HG03460 (cell line): ENCODE data around the gene ISYNA1.

Experiments used
- ATAC-seq: cut with Tn5 transposase; IDR thresholded peaks from one replicate; pipeline ENCODE4 v1.9.1; 2021; ENCODE audit not compliant: unreplicated experiment

The ISYNA1 gene

DNA sequence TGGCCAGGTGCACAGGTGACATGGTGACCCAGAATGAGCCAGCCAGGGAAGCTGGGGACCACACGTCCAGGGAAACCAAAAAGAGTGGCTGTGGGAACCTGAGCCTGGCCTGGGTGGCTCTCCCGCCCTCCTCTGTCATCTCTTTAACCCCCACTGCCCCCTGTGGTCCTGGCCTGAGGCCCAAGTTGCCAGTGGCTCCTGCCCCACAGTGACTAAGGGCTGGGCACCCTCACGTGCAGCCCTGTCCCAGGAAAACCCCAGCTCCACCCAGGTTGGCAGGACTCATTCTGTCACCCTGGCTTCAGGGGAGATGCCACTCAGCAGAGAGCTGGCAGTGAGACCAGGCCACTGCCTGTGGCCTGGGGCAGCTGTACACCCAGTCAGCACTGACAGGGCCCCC is 30.6 kb upstream of the ISYNA1 start:
- no peak for ATAC-seq

DNA sequence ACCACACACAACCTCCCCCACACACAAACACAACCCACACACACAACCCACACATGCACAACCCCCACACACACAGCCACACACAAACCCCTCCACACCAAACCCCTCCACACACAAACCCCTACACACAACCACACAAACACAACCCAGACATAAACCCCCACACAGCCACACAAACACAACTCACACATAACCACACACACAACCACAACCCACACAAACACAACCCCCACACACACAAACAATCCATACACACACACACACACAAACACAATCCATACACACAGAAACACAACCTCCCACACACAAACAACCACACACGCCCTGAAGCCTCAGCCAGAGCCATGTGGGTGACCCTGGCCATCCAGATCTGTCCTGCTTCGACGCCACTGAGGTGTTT is 30.0 kb upstream of the ISYNA1 start:
- no peak for ATAC-seq

DNA sequence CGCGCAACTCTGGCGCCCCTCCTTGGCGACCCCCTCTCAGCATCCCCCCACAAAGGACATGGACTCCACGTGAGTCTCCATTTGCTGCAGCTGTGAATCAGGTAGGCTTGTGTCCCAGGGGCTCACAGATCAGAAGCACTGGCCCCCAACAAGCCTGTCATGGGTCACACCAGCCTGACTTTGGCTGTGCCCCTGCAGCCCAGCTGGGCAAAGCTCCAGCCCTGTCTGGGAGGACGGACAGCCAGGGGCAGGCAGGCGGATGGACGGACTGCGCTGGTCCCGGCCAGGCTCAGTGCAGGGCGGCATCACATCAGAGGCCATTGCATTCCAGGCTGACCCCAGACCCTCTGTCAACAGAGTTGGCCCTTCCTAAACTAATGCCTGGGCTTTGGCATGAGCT is 28.4 kb upstream of the ISYNA1 start:
- no peak for ATAC-seq

DNA sequence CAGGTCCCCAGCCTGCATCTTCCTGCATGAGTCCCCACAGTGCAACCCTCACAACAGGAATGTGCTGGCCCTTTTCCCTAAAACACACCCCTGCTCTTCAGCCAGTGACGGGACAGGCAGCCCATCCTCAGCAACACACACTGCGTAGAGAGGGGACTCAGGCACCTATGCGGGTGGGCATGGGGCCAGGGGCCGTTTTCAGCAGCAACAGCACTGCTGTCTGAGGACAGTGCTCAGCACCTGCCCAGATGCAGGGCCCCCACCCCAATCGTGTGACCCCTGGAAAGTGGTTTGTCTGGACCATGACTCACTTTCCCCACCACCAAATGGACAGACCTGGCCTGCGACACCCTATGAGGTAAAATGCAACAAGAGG is 28.0 kb upstream of the ISYNA1 start:
- no peak for ATAC-seq

DNA sequence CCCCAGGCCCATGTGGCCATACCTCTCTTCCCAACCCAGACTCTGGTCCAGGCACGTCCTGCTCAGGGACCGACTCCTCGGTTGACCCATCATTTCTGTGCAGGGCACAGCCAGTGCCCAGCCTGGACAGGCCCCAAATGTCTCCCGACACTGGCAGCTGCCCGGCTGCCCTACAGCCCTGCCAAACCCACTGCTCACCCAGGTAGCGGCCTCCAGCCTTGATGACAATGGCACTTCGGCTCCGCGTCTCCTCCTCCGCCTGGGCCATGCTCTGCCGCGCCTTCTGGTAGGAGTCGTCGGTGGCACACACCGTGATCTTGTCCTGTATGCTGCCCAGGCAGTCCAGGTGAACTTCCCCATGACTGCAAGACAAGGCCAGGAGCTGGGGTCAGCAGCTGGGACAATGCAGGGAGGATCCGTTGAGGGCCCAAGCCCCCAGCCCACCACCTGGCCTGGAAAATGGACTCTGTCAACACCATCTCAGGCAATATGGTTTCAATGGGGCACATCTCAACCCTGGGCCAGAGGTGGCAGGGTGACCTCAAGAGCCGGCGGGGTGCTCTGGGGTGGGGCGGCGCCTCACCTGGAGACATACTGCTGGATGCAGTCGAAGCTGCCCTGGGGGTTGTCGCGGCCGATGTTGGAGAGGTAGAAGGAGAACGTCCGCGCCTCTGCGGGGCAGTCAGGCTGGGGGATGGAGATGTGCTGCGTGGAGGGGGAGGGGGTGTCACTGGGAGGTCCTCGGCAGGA is 27.5 kb upstream of the ISYNA1 start:
- no peak for ATAC-seq

DNA sequence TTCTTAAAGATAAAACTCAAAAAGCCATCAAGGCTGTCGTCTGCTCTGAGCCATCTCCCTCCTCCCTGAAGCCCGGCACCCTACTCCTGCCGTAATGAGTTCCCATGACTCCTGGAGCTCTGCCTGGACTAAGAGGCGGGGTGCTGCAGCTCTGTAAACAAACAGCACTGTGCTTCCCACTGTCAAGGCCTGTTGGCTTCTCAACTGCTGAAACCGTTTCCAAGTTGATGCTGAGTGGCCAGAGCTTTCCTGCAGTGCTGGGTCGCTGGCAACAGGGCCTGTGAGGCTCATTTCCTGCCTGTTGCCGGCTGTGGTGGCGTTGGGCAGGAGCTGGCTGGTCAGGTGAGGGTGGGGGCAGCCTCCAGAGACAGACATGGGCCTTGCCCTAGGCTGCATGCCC is 26.7 kb upstream of the ISYNA1 start:
- ATAC-seq, result no peak

DNA sequence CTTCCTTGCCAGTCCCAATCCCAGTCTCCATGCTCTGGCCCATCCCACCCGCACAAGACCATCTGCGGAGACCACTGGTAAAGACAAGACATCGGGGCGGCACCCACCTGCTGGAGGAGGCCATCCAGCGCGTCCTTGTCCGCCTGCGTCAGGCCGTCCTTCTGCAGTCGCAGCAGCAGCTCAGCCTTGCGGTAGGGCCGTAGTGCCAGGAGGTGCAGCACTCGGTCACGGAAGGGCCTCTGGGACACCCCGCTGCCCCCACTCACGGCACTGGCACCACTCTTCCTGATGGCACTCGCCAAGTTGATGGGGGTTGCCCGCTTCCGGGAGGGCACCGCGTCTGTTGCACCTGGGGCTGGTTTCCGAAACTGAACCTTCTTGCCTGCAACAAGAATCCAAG is 23.5 kb upstream of the ISYNA1 start:
- ATAC-seq, result no peak

DNA sequence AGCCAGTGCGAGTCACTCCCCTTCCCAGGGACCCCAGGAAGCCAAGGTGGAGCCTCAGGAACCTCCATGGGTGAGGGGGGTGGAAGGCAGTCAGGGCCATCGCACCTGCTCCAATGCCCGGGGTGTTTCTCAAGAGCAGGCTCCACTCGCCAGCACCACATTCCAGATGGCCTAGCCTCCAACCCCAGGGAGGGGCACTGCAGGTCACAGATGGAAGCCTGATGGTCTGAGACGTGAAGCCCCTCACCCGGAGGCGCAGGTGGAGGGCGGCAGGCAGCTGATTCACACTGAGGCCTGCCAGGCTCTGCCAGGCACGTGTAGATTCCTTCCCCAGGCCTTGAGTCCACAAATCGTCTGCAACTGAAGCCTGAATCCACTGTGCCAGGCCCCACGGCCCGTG is 23.0 kb upstream of the ISYNA1 start:
- ATAC-seq, result no peak

DNA sequence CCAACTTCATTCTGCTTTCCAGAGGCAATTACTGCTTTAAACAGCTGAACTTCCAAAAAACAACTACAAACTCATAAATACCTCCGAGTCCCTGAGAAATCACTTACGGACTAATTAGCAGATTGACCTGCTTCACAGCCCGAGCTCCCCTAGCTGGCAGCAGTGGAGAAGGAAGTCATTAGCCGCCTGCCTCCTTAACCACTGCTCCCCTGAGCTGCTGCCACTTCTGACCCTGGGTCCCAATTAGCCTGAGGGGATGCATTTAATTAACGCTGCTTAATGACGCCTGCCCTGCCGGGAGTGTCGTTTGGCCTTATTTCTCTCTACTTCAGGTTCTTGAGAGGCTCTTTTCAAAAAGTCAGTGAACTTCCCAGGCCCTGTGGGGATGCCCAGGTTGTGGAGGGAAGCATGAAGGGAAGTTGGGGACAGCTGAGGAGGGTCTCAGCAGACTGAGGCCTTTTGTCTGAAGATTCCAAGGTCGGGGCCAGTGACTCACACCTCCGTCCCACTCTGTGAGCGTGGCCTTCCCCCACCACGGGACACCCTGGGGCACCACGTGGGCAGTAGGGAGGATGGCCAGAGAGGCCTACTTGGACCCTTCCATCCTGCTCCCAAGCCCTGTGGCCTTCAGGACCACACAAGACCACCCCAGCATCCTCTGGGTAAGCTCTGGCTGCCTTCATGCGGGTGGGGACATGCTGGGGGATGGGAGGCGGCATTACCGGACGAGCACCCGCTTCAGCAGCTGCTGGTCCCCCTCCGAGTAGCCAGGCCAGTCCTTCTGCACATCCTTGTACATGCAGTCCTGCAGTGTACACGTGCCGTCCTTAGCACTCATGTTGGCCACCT is 19.8 kb upstream of the ISYNA1 start:
- no peak for ATAC-seq

DNA sequence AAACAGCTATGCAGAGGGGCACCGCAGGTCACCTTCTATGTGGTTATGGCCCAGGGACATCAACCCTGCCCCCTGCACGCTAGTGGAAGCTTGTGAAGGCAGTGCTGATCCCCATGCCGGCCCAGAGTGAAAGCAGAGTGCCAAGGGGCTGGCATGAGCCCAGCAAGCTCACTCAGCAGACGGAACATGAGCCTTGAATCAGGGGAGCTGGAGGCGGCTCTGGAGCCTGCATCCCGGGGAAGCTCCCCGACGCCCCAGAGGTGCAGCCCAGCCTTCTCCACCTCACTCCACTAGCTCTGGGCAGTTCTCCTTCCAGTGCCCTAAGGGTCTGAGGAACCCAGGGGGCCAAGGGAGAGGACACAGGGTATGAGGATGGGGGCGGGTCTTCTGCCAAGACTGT is 19.0 kb upstream of the ISYNA1 start:
- ATAC-seq, result no peak

DNA sequence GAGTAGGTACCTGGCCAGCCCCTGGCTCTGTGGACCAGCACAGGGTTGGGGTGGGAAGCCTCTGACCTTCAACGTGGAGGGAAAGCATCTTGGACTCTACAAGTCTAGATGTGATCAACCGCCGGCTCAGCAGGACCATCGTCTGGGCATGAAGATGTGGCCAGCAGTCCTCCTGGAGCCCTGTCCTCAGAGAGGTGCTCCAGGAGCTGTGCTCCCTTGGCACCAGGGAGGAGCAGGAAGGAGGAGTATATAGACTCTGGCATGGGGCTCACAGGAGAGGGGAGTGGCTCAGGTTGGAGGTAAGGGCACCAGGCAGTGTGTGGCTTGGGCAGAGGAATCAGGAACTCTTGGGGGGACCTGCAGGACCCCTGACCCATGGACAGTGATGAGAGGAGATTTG is 18.3 kb upstream of the ISYNA1 start:
- no peak for ATAC-seq

DNA sequence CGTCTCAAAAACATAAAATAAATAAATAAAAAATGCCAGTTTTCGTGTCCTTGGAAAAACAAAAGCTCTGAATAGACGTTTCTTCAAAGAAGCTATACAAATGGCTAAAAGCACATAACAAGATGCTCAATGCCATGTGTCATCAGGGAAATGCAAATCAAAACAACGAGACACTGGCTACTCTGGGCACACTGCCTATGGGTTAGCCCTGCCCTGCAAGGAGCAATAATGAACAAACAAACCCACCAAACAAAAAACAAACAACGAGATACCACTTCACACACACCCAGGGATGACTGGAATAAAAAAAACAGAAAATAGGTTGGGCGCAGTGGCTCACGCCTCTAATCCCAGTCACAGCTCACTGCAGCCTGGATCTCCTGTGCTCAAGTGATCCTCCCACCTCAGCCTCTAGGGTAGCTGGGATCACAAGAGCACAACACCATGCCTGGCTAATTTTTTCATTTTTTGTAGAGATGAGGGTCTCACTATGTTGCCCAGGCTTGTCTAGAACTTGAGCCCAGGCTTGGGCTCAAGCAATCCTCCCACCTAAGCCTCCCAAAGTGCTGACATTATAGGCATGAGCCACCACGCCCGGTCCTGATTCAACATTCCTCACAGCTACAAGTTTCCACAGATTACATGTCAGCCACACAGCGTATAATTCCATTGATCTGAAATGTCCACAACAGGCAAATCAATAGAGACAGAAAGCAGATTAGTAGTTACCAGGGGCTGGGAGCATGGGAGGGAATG is 15.5 kb upstream of the ISYNA1 start:
- ATAC-seq, result no peak

DNA sequence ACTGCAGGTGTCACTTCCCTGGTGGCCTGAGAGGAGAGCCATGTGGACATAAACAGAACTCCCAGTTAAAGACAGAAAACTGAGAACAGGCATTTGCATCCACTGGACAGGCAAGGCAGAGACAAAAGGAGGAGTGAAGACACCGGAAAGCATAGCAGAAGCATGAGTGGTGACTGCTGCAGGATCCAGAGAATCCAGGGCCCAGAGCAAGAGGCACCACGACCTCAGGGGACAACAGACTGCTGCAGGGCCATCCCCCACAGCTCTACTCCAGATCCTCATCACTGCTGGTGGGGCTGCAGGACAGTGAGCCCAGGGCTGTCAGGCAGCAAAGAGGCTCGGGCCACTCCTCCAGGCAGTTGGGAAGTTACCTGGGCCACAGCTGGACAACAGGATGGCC is 14.5 kb upstream of the ISYNA1 start:
- ATAC-seq, result no peak

DNA sequence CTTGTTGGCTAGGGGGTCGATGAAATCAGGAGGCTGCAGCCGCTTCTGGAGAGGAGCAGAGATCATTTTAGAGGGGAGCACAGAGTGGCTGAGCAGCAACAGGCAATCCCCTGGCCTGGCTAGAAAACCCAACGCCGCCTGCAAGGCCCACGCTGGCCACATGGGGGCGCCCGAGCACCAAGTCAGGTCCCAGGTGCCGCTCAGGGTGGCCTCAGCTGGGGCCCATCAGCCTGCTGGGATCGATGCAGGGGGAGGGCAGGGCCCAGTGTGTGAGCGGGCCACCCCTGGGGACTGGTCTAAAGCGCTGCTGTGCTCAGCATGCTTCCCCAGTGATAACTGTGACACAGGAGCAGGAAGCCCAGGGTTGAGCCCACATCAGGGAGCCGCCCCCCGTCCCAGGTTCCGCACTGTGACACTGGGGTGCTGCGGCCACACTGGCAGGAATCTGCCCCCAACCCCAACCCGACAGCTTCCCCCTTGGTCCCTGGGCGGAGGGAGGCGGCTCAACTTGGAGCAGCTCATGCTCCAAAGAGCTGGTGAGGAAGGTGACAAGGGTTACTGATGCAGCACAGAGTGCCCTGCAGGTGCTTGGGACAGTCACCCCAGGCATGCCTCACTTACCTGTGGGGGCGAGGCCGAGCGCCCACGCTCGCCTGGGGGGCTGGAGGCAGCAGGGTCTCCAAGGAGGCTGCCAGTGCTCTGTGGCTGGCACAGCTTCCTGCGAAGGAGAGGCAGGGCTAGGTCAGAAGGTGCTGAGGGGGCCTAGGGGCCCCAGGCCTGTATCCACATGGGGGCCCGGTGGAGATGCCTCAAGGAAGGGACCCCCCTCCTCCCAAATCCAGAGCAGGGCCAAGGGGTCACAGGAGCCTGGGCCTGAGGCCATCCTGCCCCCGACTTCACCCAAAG is 13.3 kb upstream of the ISYNA1 start:
- no peak for ATAC-seq

DNA sequence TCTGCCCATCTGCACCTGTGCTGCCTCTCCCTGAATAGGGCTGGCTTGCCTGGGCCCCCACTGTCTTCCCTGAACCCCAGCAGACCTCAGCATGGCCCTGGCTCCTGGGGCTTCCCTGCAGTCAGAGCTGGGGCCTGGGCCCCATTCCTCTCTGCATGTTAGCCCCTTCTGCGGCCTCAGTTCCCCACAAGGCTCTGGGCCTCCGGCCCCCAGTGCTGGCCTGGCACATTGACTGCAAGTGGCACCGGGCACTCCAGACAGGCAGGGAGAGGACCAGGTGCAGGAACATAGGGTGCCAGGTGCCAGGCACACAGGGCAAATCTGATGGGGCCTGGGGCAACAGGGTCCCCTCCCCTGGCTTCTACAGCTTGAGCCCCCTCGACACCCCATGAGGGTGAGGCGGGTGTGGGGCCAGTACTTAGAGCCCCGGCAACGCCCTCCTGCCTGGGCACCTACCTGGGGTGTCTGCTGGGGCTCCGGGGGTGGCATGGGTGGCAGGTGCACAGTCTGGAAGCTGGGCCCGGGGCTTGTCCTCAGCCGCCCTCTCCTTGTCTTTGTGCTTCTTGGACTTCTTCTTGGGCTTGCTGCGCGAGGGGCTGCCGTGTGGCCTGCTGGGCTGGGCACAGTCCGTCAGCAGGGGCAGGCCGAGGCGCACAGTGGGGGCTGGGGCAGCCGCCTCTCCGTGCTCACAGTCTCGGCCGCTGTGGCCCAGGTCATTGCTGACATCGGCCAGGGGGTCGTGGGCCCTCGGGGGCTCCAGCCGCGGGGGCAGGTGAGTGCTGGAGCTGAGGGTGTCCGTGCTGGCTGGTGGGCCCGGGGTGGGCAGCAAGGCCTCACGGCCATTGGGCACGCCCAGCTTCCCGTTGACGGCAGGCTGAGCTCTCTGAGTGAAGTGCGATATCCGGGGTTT is 12.3 kb upstream of the ISYNA1 start:
- no peak for ATAC-seq

DNA sequence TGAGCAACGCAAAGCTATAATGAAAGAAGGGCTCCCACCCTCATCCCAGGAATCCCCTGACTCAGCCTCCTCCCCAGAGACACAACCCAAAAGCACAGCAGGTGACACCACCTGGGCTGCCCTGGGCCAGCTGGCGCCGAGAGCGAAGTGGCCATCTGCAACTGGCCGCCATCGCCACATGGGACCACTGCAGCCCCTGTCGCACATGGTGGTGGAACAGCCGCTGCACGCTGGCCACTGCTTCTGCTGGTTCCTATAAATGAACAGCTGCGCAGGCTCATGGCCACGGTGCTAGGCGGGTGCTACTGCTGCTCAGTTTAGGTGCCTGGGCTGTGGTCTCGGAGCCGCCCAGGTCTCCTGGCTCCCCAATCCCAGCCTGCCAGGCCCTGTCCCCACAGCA is 11.6 kb upstream of the ISYNA1 start:
- no peak for ATAC-seq

DNA sequence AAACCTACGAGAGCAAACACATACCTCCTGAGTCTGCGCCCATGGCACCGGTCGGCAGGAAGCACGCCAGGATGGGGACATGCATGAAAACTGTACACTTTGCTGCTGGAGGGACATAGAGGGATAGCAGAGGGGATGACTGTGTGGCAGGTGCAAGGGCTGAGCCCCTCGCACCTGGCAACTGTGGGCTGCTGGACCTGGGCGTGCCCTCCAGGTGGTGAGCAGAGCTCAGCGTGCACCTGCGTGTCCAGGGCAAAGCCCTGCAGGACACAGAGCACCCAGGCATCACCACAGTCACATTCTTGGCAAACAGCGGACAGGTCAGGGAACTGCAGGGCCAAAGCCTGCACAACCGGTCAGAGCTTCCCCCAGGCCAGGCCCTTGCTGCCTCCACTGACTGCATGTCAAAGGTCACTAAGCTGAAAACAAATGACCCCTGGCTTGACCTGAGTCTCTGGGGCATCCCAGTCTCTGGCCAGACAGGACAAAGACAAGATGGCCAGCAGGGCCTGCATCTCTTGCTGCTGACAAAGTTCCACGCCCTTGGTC is 9.0 kb upstream of the ISYNA1 start:
- ATAC-seq, result no peak

DNA sequence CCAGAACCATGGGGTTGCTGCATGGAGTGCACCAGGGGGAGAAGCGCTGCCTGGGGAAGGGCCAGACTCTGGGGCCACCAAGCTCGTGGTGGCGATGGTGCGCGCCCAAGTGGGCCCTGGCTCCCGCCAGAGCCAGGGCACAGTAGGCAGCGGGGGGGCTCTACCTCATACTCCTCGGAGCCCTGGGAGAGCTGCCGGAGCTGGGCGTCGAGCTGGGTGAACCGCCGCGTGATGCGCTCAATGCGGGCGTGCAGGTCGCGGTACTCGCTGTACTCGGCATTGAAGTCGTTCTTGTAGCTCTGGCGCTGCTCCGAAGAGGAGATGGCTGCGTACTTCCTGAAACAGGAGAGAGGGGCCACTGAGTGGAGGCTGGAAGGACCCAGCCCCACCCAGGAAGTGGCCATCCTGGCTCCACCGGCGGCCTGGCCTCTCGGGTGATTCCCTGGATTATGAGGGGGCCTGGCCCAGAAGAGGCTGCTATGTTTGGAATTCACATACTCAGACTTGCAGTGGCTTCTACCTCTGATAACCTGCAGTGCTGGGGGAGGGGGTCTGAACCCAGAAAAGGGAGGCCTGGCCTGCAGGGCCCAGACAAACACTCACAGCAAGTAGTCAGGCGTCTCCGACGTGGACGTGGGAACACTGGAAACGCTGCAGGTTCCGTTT is 8.3 kb upstream of the ISYNA1 start:
- ATAC-seq, result no peak
